KG1 (cell line): ENCODE measurements around the gene KCNK3.

Experiments
- DNase-seq: peaks from one replicate; lab custom pipeline; 2025; lab: John Stamatoyannopoulos, UW

KCNK3 gene

GRCh38 chr2:26691881-26692278 is 642 bp upstream of the KCNK3 start:
- no peak for DNase-seq

- no peak for DNase-seq
Measured at GRCh38 chr2:26692897-26693849, 651 bp downstream of the KCNK3 start.

GRCh38 chr2:26694001-26694400 is 1.5 kb downstream of the KCNK3 start:
- no peak for DNase-seq

- DNase-seq, result no peak
Measured at GRCh38 chr2:26696351-26696816, 3.9 kb downstream of the KCNK3 start.

GRCh38 chr2:26697425-26697824 is 4.9 kb downstream of the KCNK3 start:
- no peak for DNase-seq

- no peak for DNase-seq
Measured at GRCh38 chr2:26699295-26699694, 6.8 kb downstream of the KCNK3 start.

GRCh38 chr2:26700078-26700477 is 7.6 kb downstream of the KCNK3 start:
- DNase-seq, result no peak

- no peak for DNase-seq
Measured at GRCh38 chr2:26701596-26701995, 9.1 kb downstream of the KCNK3 start.

- DNase-seq, result no peak
Measured at GRCh38 chr2:26702025-26702424, 9.5 kb downstream of the KCNK3 start.

GRCh38 chr2:26704441-26704977 is 12.0 kb downstream of the KCNK3 start:
- no peak for DNase-seq

GRCh38 chr2:26705126-26705525 is 12.6 kb downstream of the KCNK3 start:
- DNase-seq, result no peak

GRCh38 chr2:26706093-26706492 is 13.6 kb downstream of the KCNK3 start:
- no peak for DNase-seq

GRCh38 chr2:26706616-26707473 is 14.3 kb downstream of the KCNK3 start:
- DNase-seq, result no peak

- DNase-seq, result no peak
Measured at GRCh38 chr2:26707747-26708146, 15.2 kb downstream of the KCNK3 start.

- DNase-seq, result no peak
Measured at GRCh38 chr2:26708457-26708856, 15.9 kb downstream of the KCNK3 start.

GRCh38 chr2:26709323-26710110 is 17.0 kb downstream of the KCNK3 start:
- no peak for DNase-seq

- no peak for DNase-seq
Measured at GRCh38 chr2:26710145-26710544, 17.6 kb downstream of the KCNK3 start.

GRCh38 chr2:26710743-26711456 is 18.4 kb downstream of the KCNK3 start:
- no peak for DNase-seq

- DNase-seq, result no peak
Measured at GRCh38 chr2:26711457-26712161, 19.1 kb downstream of the KCNK3 start.
